Measurements from ENCODE around the gene RNU5D-1. TPM values are rescaled to one million over a fixed set of nuclear protein-coding genes. Genes with fewer than 3 reads are reported as not detected.
A peak's percentile ranks its signal among the peaks of the same experiment; 100 is the strongest.

Gene RNU5D-1
- total and polyA plus RNA-seq, 2 donors (not counting 1 experiment from before 2014, with no cell fraction given), result not detected

GRCh38 chr1:44718091-44718490 lies 12.9 kb downstream of the RNU5D-1 start:
- H3K4me2 ChIP-seq (replicated peaks; ENCODE audit: low read depth, low read length, poor library complexity, severe bottlenecking), result no peak overlapping the region
- POLR2A ChIA-PET, result no interaction called here
- peak overlapping the region; percentile 56 for H3K27ac Mint-ChIP-seq

GRCh38 chr1:44717653-44718052 lies 13.3 kb downstream of the RNU5D-1 start:
- intact Hi-C loops (cut with micrococcal nuclease), result no loop called here
- Histone ChIP-seq H3K9me3 (ENCODE audit: control extremely low read depth in 1 of 3, control insufficient read depth in 2 of 3, insufficient read depth in 1 of 3, low read length in 2 of 3) (no peaks in the 10 kb centered on the region), H2AFZ (ENCODE audit: insufficient read depth, low read depth, low read length, poor library complexity, severe bottlenecking) (no peak overlapping the region), H3K27me3 (replicated peaks in 1 of 4; ENCODE audit: control extremely low read depth in 1 of 4, control insufficient read depth in 3 of 4, insufficient read depth in 4 of 4, low read length in 3 of 4) (no peaks in the 10 kb centered on the region), H4K20me1 (ENCODE audit: control insufficient read depth, insufficient read depth, low read length, poor library complexity, severe bottlenecking) (no peaks in the 10 kb centered on the region), H3K79me2 (ENCODE audit: control insufficient read depth, insufficient read depth, low read length) (no peaks in the 10 kb centered on the region), H3K36me3 (replicated peaks in 1 of 2; ENCODE audit: control extremely low read depth in 1 of 2, control insufficient read depth in 1 of 2, extremely low read depth in 1 of 2, insufficient read depth in 2 of 2, low read length in 1 of 2) (no peaks in the 10 kb centered on the region), H3K4me1 (ENCODE audit: control insufficient read depth in 2 of 2, insufficient read depth in 2 of 2, low read length in 2 of 2) (peaks cover 60 to 67% of the 10 kb centered on the region in 2 donors), H3K4me3 (ENCODE audit: control extremely low read depth in 1 of 5, extremely low read depth in 1 of 5, insufficient read depth in 1 of 5, low read depth in 2 of 5, low read length in 4 of 5) (no peak overlapping the region), H3K4me2 (replicated peaks; ENCODE audit: low read depth, low read length, poor library complexity, severe bottlenecking) (no peak overlapping the region), H3K27ac (ENCODE audit: low read length in 2 of 2) (no peak overlapping the region), H3K9ac (ENCODE audit: low read length) (no peak overlapping the region)
- DNase-seq (no peak), ATAC-seq (ENCODE audit: low read depth) (no peak)
- no peak for TF ChIP-seq CTCF (IDR thresholded peaks at IDR 0.05)
- no peak for TF ChIP-seq EZH2 (IDR thresholded peaks at IDR 0.05; ENCODE audit: borderline replicate concordance, insufficient read depth, low read depth, low read length, poor library complexity, severe bottlenecking)
- H3K9me3 Mint-ChIP-seq (ENCODE audit: insufficient read depth), result no peaks in the 10 kb centered on the region
- ChIA-PET CTCF (interaction anchor here (1.1 to 14.7 kb wide), 6 partner anchors 9 to 294 kb away, joined by 3 to 196 read pairs (median 4); partner anchors contain the start of genes HECTD3, RNU5D-1 and UROD), POLR2A (interaction anchor here (0.8 kb wide), 1 partner anchor 586 kb away, joined by 6 read pairs; no protein-coding TSS in a partner anchor)
- H3K27me3 Mint-ChIP-seq, result no peaks in the 10 kb centered on the region
- no peak overlapping the region for H3K4me3 Mint-ChIP-seq
- H3K27ac Mint-ChIP-seq, result peak overlapping the region; percentile 56
- H3K4me1 Mint-ChIP-seq, result peaks cover 77% of the 10 kb centered on the region
- no CpG with 5 or more reads among the region's 1 CpG for WGBS (ENCODE audit: insufficient coverage)

More at GRCh38 chr1:44718091-44718490, 12.9 kb downstream of the RNU5D-1 start:
- Mint-ChIP-seq H3K4me3 (no peak overlapping the region), H3K27me3 (no peaks in the 10 kb centered on the region), H3K4me1 (peaks cover 76% of the 10 kb centered on the region), H3K9me3 (ENCODE audit: insufficient read depth) (no peaks in the 10 kb centered on the region)
- no peak overlapping the region for H2AFZ ChIP-seq (ENCODE audit: insufficient read depth, low read depth, low read length, poor library complexity, severe bottlenecking)
- no peak overlapping the region for H3K9ac ChIP-seq (ENCODE audit: low read length)
- H3K36me3 ChIP-seq (replicated peaks in 1 of 2; ENCODE audit: control extremely low read depth in 1 of 2, control insufficient read depth in 1 of 2, extremely low read depth in 1 of 2, insufficient read depth in 2 of 2, low read length in 1 of 2), result no peaks in the 10 kb centered on the region
- WGBS (ENCODE audit: insufficient coverage), result 84% methylated on average over 6 of the region's 6 CpGs
- CTCF ChIA-PET, result interaction anchor here (1.1 to 14.7 kb wide), 5 partner anchors 9 to 294 kb away, joined by 4 to 196 read pairs (median 5); partner anchors contain the start of genes HECTD3, RNU5D-1 and UROD
- DNase-seq, result no peak
- no peaks in the 10 kb centered on the region for H3K79me2 ChIP-seq (ENCODE audit: control insufficient read depth, insufficient read depth, low read length)
- intact Hi-C loops (cut with micrococcal nuclease), result no loop called here
- no peak for TF ChIP-seq EZH2 (IDR thresholded peaks at IDR 0.05; ENCODE audit: borderline replicate concordance, insufficient read depth, low read depth, low read length, poor library complexity, severe bottlenecking)
- TF ChIP-seq CTCF (IDR thresholded peaks at IDR 0.05), result no peak
- H3K4me1 ChIP-seq (ENCODE audit: control insufficient read depth in 2 of 2, insufficient read depth in 2 of 2, low read length in 2 of 2), result peaks cover 60 to 67% of the 10 kb centered on the region in 2 donors
- no peaks in the 10 kb centered on the region for H3K27me3 ChIP-seq (replicated peaks in 1 of 4; ENCODE audit: control extremely low read depth in 1 of 4, control insufficient read depth in 3 of 4, insufficient read depth in 4 of 4, low read length in 3 of 4)
- H3K4me3 ChIP-seq (ENCODE audit: control extremely low read depth in 1 of 5, extremely low read depth in 1 of 5, insufficient read depth in 1 of 5, low read depth in 2 of 5, low read length in 4 of 5), result no peak overlapping the region
- ATAC-seq (ENCODE audit: low read depth), result no peak
- no peaks in the 10 kb centered on the region for H3K9me3 ChIP-seq (ENCODE audit: control extremely low read depth in 1 of 3, control insufficient read depth in 2 of 3, insufficient read depth in 1 of 3, low read length in 2 of 3)
- no peak overlapping the region for H3K27ac ChIP-seq (ENCODE audit: low read length in 2 of 2)
- no peaks in the 10 kb centered on the region for H4K20me1 ChIP-seq (ENCODE audit: control insufficient read depth, insufficient read depth, low read length, poor library complexity, severe bottlenecking)
